CMK (cell line): Measurements from ENCODE around the gene AKR7A2.
"Not testable (repeated sequence)": the region's sequence is repeated elsewhere in the genome, so short reads cannot be mapped to it uniquely, and the experiment has no call there.

Source experiments
- DNase-seq: peaks from one replicate; pipeline ENCODE4 v3.0.0-alpha.2; 2010; ENCODE audit warnings: low read depth

Gene AKR7A2

GRCh38 chr1:19260211-19261138 lies 51.5 kb downstream of the AKR7A2 start:
- DNase-seq: no peak

GRCh38 chr1:19258353-19258752 lies 53.6 kb downstream of the AKR7A2 start:
- DNase-seq: no peak

- no peak for DNase-seq
These were observed 54.6 kb downstream of the AKR7A2 start for GRCh38 chr1:19257178-19257914.

GRCh38 chr1:19256301-19256700 lies 55.6 kb downstream of the AKR7A2 start:
- not testable (repeated sequence) for DNase-seq

- DNase-seq: no peak
These were observed 56.7 kb downstream of the AKR7A2 start for GRCh38 chr1:19255288-19255687.

- DNase-seq: no peak
These were observed 57.5 kb downstream of the AKR7A2 start for GRCh38 chr1:19254416-19254815.
